UCSD-AML1 (cell line): Measurements from ENCODE around the gene AUTS2.

Experiments used
- DNase-seq: peaks from one replicate; lab custom pipeline; 2025; ENCODE audit not compliant: unreplicated experiment; lab: John Stamatoyannopoulos, UW

The AUTS2 gene

DNA sequence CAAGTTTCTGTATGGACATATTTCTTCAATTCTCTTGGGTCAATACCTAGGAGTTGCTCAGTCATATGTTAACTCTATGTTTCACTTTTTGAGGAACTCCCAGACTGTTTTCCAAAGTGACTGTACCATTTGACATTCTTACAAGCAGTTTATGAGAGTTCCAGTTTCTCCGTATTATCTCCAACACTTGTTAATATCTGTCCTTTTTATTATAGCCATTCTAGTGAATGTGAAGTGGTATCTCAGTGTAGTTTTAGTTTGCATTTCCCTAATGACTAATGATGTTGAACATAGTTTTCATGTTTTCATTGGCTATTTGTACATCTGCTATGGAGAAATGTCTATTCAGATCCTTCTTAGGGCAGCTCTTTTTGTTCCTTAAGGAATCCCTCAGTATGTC lies 1002.7 kb downstream of the AUTS2 start:
- DNase-seq, result no peak

DNA sequence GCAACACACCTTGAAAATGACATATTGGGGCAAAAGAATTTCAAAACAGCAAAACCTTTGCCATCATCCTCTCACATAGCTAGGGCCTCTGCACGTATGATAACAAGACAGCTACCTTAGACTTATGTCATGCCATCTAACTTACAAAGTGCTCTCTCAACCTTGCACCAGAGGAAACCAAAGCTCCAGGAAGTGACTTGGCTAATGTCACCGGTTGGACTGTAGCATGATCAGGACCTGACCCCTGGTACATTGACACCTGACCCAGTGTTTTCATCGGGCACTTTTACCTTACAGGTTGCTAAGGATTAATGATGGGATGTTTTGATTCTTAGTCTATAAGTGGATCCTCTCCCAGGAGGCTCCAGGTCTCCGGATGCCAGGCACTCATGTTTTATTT lies 1003.8 kb downstream of the AUTS2 start:
- no peak for DNase-seq

DNA sequence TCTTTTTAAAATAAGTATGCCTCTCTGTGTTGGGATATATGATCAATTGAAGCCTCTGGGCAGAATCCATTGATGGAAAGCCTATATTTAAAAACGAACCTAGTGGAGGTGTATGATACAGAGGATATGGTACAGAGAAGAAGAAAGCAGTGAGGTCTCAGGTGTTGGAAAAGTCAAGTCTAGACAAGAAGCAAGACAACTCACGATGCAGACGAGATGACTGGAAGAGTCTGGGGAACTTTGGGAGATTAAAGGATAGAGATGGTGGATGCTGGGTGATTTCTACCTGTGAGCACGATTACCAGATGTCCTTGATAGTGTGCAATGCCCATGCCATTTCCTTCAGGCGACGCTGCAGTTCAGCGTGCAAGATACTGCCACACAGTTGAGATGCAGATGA lies 1009.0 kb downstream of the AUTS2 start:
- DNase-seq, result no peak

DNA sequence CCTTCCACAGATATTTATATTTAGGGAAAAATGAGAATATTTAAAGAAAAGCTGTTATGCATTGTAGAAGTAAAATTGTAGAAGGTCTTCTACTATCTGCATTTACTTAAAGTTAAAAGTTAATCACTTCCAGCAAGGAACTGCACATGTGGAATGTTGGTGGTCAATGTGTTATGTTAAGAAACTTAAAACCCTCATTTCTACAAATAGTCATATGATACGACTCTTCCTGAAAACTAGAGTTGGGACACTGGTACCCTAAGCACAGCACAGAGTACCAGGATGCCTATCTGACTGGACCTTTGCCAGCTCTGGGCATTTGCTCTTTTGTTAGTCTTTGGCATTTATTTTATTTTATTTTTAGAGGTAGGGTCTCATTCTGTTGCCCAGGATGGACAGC lies 1009.5 kb downstream of the AUTS2 start:
- DNase-seq, result no peak

DNA sequence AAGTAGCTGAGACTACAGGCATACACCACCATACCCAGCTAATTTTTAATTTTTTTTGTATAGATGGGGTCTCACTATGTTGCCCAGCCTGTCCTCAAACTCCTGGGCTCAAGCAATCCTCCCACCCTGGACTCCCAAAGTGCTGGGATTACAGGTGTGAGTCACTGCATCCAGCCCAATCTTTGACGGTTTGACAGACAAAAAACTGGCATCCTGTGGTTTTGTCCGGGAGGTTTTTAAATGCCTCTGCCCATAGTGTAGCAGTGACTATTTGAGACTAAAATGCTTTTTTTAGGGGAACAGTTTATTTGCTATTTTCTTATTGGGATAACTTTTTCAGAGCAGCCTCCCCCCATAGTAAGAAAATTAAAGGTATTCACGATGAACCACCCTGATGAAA lies 1010.0 kb downstream of the AUTS2 start:
- DNase-seq, result no peak

DNA sequence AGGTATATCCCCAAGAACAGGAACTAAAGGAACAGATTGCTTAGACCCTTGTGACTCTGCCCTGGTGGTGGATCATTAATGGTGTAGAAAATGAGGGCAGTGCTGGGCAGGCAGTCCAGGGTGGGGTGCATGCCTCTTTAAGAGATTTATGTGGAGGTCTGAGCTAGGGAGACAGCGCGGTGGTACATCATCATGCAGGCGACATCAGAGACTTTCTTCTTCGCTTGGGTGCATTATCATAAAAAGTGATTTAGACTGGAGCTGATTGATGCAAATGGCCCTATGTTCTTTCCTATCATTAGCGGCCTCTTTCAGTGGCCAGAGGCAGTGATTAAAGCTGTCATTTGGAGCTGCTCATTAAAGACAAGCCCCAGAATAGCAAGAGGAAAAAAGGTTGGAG lies 1014.5 kb downstream of the AUTS2 start:
- no peak for DNase-seq

DNA sequence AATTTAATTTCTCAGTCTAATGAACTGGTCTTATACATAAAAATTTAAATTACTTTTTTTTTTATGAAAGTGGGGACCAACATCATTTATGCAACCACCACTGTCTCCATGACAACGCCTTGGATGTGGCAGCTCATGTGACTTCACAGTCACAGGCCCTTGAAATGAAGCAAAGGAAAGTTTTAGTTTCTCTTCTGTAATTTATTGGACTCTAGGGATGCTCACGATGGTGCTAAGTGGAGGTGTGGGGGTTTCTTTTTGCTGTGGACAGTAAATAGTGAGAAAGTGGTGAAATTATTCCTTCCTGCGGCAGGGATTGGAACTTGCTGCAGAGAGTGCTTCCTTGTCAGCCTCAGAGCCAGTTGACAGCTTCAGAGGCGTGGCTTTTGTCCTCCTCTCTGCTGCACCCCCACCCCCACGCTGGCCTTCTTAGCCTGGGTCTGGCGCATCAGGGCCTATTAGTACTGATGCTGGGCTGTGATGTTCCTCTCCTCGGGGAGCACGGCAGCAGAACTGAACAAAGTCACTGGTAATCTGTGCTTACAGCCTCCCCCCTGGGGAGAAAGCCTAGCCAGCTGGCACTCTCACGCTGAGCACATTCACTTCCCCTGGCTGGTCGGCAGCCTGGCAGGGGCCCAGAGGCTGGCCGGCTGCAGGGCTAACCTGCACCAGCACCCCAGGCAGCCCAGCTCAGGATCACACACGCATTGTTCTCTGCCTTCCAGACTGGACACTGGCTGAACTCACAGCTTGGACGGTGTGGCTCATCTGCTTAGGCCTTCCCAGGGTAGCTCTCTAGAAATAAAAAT lies 1016.2 kb downstream of the AUTS2 start:
- no peak for DNase-seq

DNA sequence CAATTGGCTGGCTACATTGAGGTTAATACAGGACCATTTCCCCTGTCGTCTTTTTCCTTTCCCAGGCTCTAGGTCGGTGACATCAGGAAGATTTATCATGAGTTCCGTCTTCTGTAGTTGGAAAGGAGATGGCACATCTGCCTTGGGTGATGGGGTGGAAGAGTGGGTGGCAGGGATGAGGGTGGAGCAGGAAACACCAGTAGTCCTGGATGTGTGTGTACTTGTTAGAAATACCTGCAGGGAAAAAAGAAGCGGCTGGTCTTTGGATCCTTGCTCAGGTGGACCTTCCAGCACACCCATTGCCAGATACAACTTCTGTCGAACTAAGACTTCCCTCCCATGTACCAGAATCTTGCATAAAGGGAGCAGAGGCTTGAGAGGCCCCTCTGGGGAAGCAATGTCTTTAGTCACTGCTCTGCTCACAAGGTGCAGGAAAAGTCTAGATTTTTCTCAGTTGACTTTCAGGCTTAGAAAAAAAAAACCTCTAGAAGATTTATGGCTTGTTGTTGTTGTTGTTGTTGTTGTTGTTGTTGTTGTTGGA lies 1016.9 kb downstream of the AUTS2 start:
- DNase-seq, result no peak

DNA sequence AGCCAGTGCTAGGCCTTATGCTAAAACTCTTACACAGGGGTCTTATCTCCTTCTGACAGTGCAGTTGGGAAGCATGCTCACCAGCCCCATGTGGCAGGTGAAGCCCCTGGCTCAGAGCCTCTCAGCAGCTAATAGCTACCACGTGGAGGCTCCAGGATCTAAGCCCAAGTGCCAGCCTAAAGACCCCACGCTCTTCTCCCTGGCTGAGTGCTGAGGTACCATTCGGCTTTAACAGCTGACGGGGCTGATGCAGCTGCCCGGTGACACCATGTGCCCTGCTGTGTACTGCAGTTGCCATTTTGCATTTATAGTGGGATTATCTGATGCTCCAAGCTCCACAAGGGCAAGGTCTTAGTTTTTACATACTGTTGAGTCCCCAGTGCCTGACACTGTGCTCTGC lies 1017.9 kb downstream of the AUTS2 start:
- DNase-seq, result no peak

DNA sequence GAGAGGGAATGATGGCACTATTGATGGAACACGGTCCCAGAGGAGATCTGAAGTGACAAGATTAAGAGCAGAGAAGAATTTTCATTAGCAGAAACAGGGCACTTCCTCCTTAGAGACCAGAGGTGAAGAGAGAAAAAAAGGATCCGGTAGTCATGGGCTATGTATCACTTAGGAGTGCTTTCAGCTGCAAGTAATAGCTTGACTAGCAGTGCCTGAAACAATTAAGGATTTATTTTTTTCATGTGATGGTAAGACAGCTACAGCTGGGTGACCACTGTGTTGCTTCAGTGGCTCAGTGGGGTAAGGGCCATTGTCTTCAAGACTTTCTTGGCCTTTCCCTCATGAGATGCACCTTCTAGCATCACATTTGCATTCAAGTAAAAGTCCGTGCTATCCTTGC lies 1018.5 kb downstream of the AUTS2 start:
- no peak for DNase-seq

DNA sequence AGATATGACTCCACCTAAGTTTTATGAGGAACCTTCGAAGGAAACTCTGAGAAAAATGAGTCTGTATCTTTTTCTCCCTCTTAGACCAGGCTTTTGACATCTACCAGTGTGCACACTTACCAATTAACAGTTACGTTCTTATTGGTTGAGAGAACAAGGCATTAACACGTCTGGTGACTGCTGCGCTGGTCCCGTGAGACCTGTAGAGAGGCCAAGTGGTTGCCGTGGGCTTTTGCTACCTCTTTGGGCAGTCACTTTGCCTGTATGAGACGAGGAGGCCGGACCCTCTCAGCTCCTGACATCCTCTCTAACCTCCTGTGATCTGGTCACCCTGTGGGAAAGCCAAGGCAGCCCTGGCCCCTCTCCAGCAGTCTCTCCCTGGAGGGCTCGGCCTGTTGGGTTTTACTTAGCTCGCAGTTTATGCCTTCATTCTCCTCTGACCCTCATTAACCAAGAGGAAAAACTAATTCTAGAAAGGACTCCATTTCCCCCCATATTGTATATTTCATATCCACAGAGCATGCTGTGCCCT lies 1019.8 kb downstream of the AUTS2 start:
- no peak for DNase-seq

DNA sequence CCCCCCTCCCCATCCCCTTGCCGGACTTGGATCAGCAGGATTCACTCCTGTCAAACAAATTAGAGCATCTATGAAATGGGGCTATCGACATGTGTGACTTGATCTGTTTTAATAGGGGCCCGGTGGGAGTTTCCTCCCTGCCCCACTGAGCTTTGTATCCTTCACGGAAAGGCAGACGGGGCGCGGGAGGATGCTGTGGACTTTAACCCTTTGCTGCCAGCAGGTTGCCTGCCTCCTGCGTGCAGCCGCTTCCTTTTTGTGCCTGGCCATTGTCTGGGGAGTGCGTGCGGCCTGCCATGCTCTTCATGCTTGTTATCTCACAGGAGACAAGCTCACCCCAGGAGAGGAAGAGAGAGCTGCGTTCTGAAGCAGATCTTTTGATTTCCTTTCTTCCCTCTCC lies 1020.9 kb downstream of the AUTS2 start:
- DNase-seq, result no peak

DNA sequence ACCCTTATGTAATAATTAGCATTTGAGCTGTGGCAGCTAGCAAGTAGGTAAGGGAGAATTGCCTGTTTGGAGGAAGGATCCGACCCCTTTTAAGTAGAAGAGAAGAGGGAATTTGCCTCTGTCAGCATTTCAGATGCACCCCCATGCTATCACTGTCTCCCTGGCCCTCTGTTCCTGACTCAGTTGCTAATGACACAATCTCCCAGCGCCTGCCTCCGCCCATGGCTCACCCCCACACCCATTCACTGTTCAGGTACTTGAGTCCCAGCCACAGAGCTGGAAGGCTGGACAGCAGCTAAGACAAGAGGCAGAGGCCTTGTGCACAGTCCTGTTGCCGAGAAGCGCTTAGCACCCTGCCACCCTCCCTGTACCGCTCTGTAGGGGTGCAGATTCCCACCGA lies 1021.4 kb downstream of the AUTS2 start:
- no peak for DNase-seq

DNA sequence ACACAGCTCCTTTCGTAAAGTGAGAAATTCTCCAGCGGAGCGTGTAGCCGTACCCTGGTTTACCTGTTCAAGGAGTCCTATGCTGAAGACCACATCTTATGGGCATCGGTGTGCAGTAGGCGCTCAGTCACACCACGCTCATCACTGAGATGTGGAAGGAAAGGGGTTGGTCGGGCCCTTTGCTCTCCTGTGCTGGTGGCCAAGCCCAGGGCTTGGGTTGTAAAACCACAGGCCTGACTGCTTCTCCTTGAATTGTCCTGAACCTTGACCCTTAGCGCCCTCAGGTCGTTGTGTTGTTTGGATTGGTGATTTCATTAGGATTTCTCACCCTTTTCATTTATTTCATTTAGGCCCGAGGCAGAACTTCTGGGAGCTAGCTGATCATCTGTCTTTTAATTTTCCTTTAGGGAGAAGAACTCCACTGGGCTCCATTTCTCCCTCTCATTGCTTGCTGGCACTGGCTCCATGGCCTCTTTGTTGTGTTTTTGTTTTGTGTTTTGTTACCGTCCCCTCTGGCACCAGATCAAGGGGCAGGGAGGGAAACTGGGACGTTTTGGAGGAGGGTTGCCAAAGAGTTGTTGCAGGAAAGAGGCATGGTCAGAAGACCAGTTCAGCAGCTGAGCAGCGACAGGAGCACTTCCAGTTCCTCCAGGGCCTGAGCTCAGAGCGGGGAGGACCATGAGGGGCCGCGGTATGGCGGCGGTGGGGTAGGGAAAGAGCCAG lies 1022.2 kb downstream of the AUTS2 start:
- no peak for DNase-seq

DNA sequence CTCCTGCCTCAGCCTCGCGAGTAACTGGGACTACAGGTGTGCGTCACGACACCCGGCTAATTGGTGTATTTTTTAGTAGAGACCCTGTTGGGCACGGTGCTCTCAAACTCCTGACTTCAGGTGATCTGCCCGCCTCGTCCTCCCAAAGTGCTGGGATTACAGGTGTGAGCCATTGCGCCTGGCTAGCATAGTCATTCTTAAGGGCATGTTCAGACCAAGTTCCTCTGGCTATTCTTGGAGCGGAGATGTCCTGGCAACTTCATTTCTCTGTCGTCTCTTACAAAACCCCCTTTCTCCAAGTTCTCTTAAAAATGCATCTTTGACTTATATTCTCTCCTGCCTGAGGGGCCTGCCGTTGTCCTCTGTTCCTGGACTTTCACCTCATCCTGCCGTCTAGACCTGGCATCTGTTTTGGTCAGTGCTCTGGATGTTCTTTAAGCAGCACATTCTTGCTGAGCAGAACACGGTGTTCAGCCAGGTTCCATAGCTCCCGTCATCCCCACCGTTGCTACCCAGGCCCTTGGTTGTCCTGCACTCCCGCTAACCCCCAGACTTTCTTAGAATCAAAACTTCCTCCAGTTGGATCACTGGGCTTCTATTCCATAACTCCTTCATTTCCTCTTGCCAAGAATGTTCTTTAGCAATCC lies 1023.8 kb downstream of the AUTS2 start:
- no peak for DNase-seq

DNA sequence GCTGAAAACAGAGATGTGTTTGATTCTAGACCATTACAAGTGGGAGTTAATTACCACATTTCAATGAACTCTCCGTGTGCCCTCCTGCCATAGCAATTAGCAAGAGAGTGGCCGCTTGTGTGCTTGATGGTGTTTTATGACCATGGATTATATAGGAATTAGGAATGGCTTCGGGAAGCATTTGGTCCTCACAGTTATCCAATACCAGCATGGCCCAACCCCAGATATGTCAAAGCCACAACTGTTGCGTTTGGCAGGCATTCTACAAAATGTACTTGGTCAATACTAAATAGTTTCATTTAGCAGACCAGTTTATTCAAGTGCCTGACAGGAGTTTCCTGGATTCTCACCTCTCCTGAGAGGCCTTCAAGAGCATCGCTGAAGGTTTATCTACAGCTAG lies 1024.7 kb downstream of the AUTS2 start:
- DNase-seq, result no peak

DNA sequence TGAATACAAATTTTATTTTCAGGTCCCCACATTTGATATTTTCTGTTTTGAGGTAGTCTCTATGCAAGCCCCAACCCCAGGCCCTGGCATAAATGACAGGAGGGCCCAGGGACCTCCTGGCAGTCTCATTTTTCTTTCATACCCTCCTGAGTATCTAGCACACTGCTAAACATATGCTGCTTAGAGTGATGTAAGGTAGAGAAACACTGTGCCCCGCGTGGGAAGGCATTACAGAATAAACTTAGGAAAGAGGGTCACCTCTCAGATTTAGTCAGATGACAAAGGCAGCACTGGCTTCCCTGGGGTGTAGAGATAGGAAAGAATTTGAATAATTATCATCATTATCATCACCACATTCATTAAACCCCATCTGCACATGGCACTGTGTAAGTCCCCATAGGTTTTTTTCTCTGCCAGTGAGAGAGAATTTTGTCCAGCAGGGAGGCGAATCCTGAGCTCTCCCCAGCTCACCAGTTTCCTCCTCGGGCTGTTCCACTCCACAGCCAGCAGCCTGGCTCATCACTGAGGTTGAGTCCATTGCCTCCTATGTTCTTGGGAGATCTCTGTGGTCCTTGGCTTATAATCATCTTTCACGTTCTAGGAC lies 1026.3 kb downstream of the AUTS2 start:
- no peak for DNase-seq

DNA sequence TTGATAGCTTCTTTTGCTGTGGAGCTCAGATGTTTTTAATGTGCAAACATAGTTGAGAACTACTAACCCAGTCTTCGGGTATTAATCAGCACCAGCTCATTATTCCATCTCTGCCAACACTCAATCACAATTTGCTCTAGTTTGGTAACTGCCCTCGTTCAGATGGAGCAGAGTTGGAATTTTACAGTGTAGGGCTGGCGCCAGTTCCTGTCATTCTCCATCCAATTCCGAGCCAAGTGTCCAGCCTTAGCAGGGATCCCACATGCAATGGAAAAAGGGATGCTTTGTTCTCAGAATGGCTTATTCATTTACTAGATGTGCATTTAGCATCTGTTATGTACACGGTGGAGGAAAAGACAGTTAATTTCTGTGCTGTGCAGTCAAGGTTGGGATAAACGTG lies 1029.2 kb downstream of the AUTS2 start:
- DNase-seq, result no peak

DNA sequence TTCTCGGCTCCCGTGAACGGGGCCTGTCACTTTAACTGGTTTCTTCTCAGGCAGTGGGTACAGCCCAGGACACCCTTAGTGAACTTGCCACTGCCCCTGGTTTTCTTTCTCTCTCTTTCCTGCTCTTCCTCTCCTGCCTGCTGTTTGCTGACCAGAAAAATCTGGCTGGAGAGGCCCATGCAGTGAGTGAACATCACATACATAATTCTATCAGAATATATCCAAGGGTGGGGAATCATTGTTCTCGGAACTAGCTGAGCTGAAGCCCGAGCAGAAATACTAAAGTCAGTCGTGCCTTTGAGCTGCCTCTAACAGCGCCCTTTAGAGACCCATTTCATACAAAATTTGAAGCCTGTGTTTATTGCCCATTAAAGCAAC lies 1032.2 kb downstream of the AUTS2 start:
- DNase-seq, result no peak

DNA sequence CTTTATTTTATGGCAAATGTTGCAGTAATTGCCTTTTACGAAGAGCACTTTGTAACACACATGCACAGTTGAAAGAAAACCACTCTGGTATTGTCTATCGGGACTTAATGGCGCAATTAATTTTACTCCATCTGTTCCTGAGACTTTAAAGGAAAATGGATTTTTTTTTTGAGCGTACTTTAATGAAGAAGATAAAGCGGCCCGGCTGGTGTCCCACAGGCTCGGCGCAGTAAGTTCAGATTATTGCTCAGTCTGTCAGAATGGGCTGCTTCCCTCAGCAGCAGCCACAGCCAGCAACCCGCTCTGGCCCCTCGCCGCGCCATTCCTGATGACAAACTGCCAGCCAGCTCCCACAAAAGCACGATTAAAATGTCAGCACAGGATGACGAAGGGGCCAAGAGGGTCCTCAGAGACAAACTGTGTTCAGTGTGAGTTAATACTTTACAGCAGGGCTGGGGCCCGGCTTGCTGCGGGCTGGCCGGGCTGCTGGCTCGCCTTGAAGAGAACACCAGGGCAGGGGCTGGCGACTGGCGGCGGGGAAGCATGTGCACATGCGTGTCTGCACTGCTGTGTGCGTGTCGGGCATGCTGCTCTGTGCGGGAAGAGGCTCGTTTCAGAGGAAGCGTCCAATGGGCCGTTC lies 1032.7 kb downstream of the AUTS2 start:
- no peak for DNase-seq

DNA sequence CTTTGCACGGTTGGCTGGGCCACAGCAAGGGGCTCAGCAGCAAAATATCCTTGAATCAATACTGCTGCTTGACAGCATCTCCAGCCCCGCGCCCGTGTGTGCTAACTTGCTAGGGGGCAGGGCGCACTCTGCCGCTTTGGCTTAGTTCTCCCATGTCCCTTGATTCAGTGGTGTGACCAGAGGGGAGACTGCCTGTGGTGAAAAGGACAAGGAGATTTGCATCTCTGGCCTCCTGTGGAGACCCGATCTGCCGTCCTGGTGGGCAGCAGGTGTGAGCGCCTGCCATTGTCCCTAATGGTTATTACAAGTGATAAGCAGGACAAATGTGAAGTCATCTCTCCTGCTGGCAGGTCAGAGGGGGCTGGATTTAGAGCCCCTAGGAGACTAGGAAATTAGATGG lies 1033.4 kb downstream of the AUTS2 start:
- no peak for DNase-seq
